HG02840 (cell line): ENCODE results near the gene OR2AT4.

Source experiments
- ATAC-seq: cut with Tn5 transposase; IDR thresholded peaks from one replicate; pipeline ENCODE4 v1.9.1; 2021; ENCODE audit warnings: mild to moderate bottlenecking, moderate library complexity, moderate number of reproducible peaks; ENCODE audit not compliant: unreplicated experiment, low FRiP score

The OR2AT4 gene

DNA sequence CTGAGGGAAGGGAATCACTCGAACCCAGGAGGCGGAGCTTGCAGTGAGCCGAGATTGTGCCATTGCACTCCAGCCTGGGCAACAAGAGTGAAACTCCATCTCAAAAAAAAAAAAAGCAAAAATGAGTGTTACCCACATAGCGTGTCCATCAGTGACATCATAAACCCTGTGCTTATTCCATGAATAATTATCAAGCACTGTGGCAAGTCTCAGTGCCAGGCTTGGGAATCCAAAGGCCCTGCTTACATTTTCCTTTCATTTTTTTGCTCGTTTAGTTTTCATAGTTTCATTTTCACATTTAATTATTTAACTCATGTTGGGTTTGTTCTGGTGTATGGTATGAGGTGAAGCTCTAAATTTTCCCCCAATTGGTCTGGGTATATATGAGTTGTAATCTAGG, 61.4 kb downstream of the OR2AT4 start:
- ATAC-seq: no peak

DNA sequence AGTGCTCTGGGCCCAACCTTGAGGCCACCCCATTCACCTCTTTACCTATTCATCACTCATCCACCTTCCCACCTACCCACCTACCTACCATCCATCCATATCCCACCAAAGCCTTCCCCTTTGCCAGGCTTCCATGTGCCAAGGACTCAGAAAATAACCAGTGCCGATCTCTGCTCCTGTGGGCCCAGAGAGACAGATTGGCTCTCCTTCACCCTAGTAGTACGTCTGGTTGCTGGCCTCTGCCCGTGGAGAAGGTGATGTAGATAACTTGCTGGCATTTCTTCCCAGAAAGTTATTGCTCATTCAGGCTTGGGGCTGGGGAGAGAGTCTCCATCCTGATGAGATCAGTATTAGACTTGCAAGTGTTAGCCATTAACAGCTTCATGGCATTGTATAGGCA, 62.8 kb downstream of the OR2AT4 start:
- ATAC-seq: no peak

DNA sequence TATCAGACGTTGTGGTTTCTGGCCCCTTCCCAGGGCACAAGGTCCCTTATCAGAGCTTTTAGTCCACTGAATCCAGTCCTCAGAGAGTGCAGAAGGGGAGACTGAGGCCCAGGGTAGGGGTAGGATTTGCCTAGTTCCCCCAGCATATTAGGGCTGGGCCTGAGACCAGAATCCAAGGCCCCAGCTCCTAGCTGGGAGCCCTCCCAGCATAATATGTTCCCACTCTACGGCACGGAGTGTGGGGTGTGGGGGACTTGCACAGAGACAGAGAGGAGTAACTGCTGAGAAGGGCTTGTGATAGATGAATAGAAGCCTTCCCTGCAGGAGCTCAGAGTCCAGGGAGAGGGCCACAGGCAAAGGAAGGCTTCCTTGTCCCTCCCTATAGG, 64.1 kb downstream of the OR2AT4 start:
- ATAC-seq: no peak

DNA sequence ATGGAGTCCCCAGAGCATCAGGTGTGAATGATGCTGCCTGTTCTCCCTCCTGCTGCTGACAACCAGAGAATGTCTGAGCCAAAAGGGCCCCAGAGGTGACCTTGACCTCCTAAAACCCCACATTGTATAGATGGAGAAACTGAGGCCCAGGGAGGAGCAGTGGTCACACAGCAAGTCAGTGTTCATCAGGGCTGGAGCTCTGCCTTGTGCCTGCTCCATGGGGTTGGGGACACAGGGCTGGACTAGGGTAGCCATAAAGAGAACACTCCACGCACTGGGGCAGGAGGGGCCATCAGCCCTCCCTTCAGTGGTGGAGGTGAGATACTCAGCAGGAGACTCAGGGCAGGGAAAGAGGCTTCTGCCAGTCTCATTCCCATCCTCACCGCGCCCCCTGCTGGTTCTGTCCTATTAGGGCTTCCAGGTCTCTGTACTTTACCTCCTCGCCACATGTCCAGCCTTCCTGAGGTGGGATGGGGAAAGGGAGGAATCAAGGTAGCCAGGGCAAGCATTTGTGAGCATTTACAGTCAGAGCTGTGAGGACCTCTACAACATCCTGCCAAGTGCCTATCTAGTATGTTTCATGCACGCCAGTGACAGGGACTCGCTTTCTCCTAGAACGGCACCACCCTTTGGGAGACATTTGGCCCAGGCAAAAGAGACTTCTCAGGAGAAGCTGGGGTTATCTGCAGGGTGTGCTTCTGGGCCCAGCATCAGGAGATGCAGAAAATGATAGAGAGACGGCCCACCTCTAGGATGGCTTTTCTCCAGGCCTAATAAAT, 64.7 kb downstream of the OR2AT4 start:
- ATAC-seq: no peak
